ENCODE measurements around the gene RBM34.

GRCh38 chr1:235129774-235130570, 31.1 kb downstream of the RBM34 start:
- TF ChIP-seq CTBP1 (IDR thresholded peaks at IDR 0.05; ENCODE audit: borderline replicate concordance) (no peak), TARDBP (IDR thresholded peaks at IDR 0.05) (no peak), SP1 (IDR thresholded peaks at IDR 0.05) (no peak), BHLHE40 (IDR thresholded peaks at IDR 0.05; ENCODE audit: borderline replicate concordance) (no peak), ARNT (IDR thresholded peaks at IDR 0.05) (no peak), FOXK2 (IDR thresholded peaks at IDR 0.05) (no peak), FOXA1 (IDR thresholded peaks at IDR 0.05) (no peak), L3MBTL2 (conservative IDR thresholded peaks at IDR 0.05) (no peak), ZNF384 (IDR thresholded peaks at IDR 0.05) (no peak), FOXM1 (IDR thresholded peaks at IDR 0.05; ENCODE audit: borderline replicate concordance) (no peak), ELF4 (IDR thresholded peaks at IDR 0.05) (no peak)
